Adipocyte (in vitro differentiated cells): ENCODE measurements around the gene ABCG8.
A peak's percentile ranks its signal among the peaks of the same experiment; 100 is the strongest.

Experiments used
- DNase-seq: peaks from one replicate; pipeline ENCODE4 v3.0.0-alpha.2; 2015; ENCODE audit warnings: low read depth
- H3K27me3 ChIP-seq: replicated peaks from 2 replicates; pipeline ENCODE4 v1.7.0; 2013; ENCODE audit warnings: mild to moderate bottlenecking, low read length, moderate library complexity; ENCODE audit not compliant: control insufficient read depth, insufficient read depth
- H3K36me3 ChIP-seq: 2 replicates; pipeline ENCODE4 v1.7.0; 2013; ENCODE audit warnings: low read length, mild to moderate bottlenecking, moderate library complexity; ENCODE audit not compliant: control insufficient read depth, insufficient read depth, severe bottlenecking
- H3K4me1 ChIP-seq: 2 replicates; pipeline ENCODE4 v1.7.0; 2013; ENCODE audit warnings: mild to moderate bottlenecking, low read length, moderate library complexity; ENCODE audit not compliant: control insufficient read depth, insufficient read depth
- H3K4me3 ChIP-seq: 2 replicates; pipeline ENCODE4 v1.7.0; 2013; ENCODE audit warnings: mild to moderate bottlenecking, low read length, moderate library complexity
- H3K9ac ChIP-seq: 2 replicates; pipeline ENCODE4 v1.7.0; 2013; ENCODE audit warnings: mild to moderate bottlenecking, low read length, moderate library complexity
- H3K9me3 ChIP-seq: 2 replicates; pipeline ENCODE4 v1.7.0; 2013; ENCODE audit warnings: mild to moderate bottlenecking, low read length, moderate library complexity; ENCODE audit not compliant: control insufficient read depth

Gene ABCG8

GRCh38 chr2:43879261-43879660 is 40.5 kb downstream of the ABCG8 start:
- H3K27me3 ChIP-seq = peaks cover 13% of the 10 kb centered on the region
- H3K9me3 ChIP-seq = no peaks in the 10 kb centered on the region
- no peaks in the 10 kb centered on the region for H3K36me3 ChIP-seq
- H3K9ac ChIP-seq = no peak overlapping the region
- no peak overlapping the region for H3K4me3 ChIP-seq
- peaks cover 15% of the 10 kb centered on the region for H3K4me1 ChIP-seq
- DNase-seq = no peak

DNA sequence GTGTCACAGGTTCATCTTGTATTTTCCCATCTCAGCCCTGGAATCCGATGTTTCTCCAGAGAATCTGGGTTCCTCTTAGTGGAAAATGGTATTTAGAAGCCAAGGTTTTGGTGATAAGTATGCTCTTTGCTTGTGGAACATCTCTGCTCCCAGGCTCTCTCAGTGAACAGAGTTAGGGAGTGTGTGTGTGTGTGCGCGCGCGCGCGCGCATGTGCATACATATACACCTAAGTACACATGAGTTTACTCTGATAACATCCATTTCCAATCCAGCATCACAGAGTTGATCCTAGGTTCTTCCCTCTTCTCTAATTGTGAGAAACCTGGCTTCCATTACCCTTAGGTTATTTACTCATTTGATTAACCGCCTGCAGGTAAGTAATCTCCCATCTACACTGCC is 41.7 kb downstream of the ABCG8 start:
- DNase-seq = no peak
- Histone ChIP-seq H3K4me3 (no peak overlapping the region), H3K36me3 (peaks cover 2% of the 10 kb centered on the region), H3K9ac (no peak overlapping the region), H3K27me3 (peaks cover 7% of the 10 kb centered on the region), H3K4me1 (peaks cover 24% of the 10 kb centered on the region), H3K9me3 (no peaks in the 10 kb centered on the region)

DNA sequence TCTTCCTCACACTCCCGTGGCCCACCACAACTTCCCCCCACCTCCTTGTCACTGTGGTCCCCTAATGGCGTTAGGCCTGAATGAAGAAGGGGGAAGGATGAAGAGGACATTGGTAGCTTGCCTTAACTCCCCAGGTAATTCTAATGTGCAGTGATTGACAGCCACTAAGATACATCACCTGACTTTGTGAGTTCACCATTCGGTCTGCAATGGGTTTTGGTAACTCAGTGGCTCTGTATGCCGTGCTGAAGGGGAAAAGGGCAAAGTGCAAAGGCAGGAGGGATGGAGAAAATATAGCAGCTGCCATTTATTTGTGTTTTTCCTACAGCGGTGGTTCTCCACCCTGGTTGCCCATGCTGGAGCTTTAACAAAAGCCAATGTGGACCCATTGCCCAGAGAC is 42.2 kb downstream of the ABCG8 start:
- H3K9ac ChIP-seq = no peak overlapping the region
- peaks cover 7% of the 10 kb centered on the region for H3K27me3 ChIP-seq
- no peak for DNase-seq
- peaks cover 6% of the 10 kb centered on the region for H3K36me3 ChIP-seq
- H3K4me1 ChIP-seq = peaks cover 28% of the 10 kb centered on the region
- no peaks in the 10 kb centered on the region for H3K9me3 ChIP-seq
- H3K4me3 ChIP-seq = no peak overlapping the region

DNA sequence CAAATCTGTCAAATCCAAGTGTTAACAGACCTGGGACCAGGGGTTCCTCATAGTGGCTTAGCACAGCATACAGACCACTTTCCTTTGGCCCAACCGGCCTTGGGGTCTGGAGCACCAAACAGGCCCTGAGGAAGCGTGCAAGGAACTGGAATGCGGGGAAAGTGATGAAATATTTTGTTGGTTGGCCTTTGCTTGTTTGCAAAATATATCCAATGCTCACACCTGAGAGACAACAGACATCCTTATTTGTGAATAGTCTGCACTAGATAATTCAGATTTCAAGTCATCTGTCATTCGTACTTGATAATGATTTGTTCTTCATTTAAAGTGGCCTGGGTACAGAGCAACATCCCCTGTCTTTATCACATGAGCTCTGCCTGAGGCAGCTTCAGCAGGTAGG is 43.5 kb downstream of the ABCG8 start:
- Histone ChIP-seq H3K27me3 (no peaks in the 10 kb centered on the region), H3K36me3 (peaks cover 14% of the 10 kb centered on the region), H3K4me1 (peaks cover 32% of the 10 kb centered on the region), H3K4me3 (no peak overlapping the region), H3K9ac (no peak overlapping the region), H3K9me3 (no peaks in the 10 kb centered on the region)
- no peak for DNase-seq

GRCh38 chr2:43884689-43885088 is 45.9 kb downstream of the ABCG8 start:
- Histone ChIP-seq H3K36me3 (peaks cover 36% of the 10 kb centered on the region), H3K27me3 (no peaks in the 10 kb centered on the region), H3K9ac (peak overlapping the region; percentile 69), H3K9me3 (no peaks in the 10 kb centered on the region), H3K4me1 (peaks cover 32% of the 10 kb centered on the region), H3K4me3 (no peak overlapping the region)
- no peak for DNase-seq

DNA sequence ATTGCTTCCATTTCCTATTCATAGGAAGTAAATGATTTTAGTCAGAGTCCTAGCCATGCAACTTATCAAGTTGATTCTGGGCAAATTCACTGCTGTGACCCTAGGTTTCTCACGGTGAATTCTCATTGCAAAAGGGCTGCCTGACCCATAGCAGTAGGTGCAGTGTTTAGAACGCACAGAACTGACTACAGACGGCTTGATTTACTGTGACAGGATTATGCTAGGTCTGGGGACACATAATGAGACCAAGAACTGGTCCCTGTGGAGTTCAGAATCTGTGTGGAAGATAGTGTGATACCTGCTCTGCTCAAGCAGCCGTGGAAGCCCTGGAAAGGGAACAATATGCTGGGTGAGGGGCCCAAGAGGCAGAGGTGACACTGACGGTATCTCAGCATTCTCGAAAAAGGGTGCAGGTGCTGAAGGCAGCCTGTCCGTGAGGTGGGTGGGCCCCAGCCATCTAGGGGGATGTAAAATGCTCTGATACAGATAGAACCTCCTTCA is 46.4 kb downstream of the ABCG8 start:
- no peaks in the 10 kb centered on the region for H3K9me3 ChIP-seq
- peak overlapping the region; percentile 69 for H3K9ac ChIP-seq
- H3K4me3 ChIP-seq = no peak overlapping the region
- no peaks in the 10 kb centered on the region for H3K27me3 ChIP-seq
- peaks cover 40% of the 10 kb centered on the region for H3K36me3 ChIP-seq
- peaks cover 32% of the 10 kb centered on the region for H3K4me1 ChIP-seq
- no peak for DNase-seq

GRCh38 chr2:43887176-43887575 is 48.4 kb downstream of the ABCG8 start:
- no peak overlapping the region for H3K9ac ChIP-seq
- no peaks in the 10 kb centered on the region for H3K9me3 ChIP-seq
- no peak overlapping the region for H3K4me3 ChIP-seq
- H3K4me1 ChIP-seq = peaks cover 36% of the 10 kb centered on the region
- peaks cover 51% of the 10 kb centered on the region for H3K36me3 ChIP-seq
- no peak for DNase-seq
- H3K27me3 ChIP-seq = no peaks in the 10 kb centered on the region

DNA sequence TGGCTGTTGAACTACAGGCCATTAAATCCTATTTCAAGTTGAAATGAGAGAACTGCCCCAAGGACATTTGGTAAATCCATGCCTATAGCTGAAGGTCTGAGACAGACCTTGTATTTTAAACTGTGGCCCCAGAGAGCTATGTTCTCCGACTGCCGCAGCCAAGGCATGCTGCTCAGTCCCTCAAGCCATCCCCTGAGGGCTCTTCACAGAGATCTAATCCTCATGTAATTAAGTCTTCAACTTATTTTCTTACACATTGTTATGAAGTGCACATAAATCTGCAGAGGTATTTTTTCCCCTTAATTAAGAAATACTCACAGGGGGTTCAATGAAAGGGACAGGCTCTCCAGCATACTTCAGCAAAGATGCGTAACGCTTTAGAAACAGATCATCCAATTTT is 50.6 kb downstream of the ABCG8 start:
- peaks cover 41% of the 10 kb centered on the region for H3K4me1 ChIP-seq
- no peaks in the 10 kb centered on the region for H3K27me3 ChIP-seq
- no peak overlapping the region for H3K9ac ChIP-seq
- no peak overlapping the region for H3K4me3 ChIP-seq
- H3K36me3 ChIP-seq = peaks cover 73% of the 10 kb centered on the region
- DNase-seq = no peak
- no peaks in the 10 kb centered on the region for H3K9me3 ChIP-seq

GRCh38 chr2:43890855-43891254 is 52.1 kb downstream of the ABCG8 start:
- H3K4me1 ChIP-seq = peaks cover 30% of the 10 kb centered on the region
- no peak overlapping the region for H3K4me3 ChIP-seq
- H3K27me3 ChIP-seq = no peaks in the 10 kb centered on the region
- peak; percentile 65 for DNase-seq
- H3K36me3 ChIP-seq = peaks cover 80% of the 10 kb centered on the region
- H3K9ac ChIP-seq = no peak overlapping the region
- H3K9me3 ChIP-seq = no peaks in the 10 kb centered on the region

GRCh38 chr2:43894743-43895142 is 56.0 kb downstream of the ABCG8 start:
- Histone ChIP-seq H3K4me1 (peaks cover 26% of the 10 kb centered on the region), H3K27me3 (no peaks in the 10 kb centered on the region), H3K9me3 (no peaks in the 10 kb centered on the region), H3K9ac (no peak overlapping the region), H3K4me3 (no peak overlapping the region), H3K36me3 (peaks cover 83% of the 10 kb centered on the region)
- DNase-seq = no peak

DNA sequence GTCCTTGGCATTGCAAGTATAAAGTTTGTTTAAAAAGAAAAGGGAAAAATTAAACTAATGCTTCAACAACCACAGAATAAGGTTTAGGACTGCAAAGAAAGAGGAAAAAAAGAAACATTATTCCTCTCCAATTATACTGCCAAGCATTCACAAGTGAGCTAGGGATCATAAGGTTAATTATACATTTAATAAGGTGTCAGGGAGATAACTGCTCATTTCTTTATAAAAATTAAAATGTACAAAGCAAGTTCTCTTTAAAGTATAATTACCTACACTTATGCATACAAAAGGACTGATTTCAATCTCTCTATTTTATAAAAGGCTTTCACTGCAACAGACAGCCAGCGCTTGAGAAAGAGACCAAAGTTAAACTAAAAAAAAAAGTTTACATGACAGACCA is 58.1 kb downstream of the ABCG8 start:
- no peak for DNase-seq
- Histone ChIP-seq H3K4me3 (no peak overlapping the region), H3K27me3 (no peaks in the 10 kb centered on the region), H3K36me3 (peaks cover 89% of the 10 kb centered on the region), H3K9me3 (no peaks in the 10 kb centered on the region), H3K9ac (no peak overlapping the region), H3K4me1 (peaks cover 15% of the 10 kb centered on the region)

- H3K27me3 ChIP-seq = no peaks in the 10 kb centered on the region
- DNase-seq = no peak
- no peak overlapping the region for H3K9ac ChIP-seq
- no peaks in the 10 kb centered on the region for H3K9me3 ChIP-seq
- no peak overlapping the region for H3K4me3 ChIP-seq
- H3K36me3 ChIP-seq = peaks cover 88% of the 10 kb centered on the region
- peaks cover 15% of the 10 kb centered on the region for H3K4me1 ChIP-seq
These were observed 58.7 kb downstream of the ABCG8 start for GRCh38 chr2:43897492-43897891.
